HEK293 (cell line): ENCODE results near the gene ZNF618.

ENCODE experiments used
- TCF7L2 ChIP-seq: IDR thresholded peaks from 2 replicates; pipeline ENCODE4 v1.6.1; 2011; ENCODE audit warnings: low read depth, mild to moderate bottlenecking, inconsistent platforms, low read length, moderate library complexity, borderline replicate concordance
- YY1 ChIP-seq: fragments of 450-650 bp; formaldehyde crosslinking; IDR thresholded peaks from 2 replicates; pipeline ENCODE4 v1.5.1; 2018; ENCODE audit warnings: missing biosample characterization, missing genetic modification characterization
- ZEB2 ChIP-seq: fragments of 450-650 bp; formaldehyde crosslinking; IDR thresholded peaks from 2 replicates; pipeline ENCODE4 v1.5.1; 2016; ENCODE audit warnings: missing biosample characterization, missing genetic modification characterization
- ZNF121 ChIP-seq: fragments of 450-650 bp; formaldehyde crosslinking; IDR thresholded peaks from 2 replicates; pipeline ENCODE4 v1.5.1; 2016; ENCODE audit warnings: missing biosample characterization, missing genetic modification characterization
- ZNF24 ChIP-seq: fragments of 450-650 bp; formaldehyde crosslinking; IDR thresholded peaks from 2 replicates; pipeline ENCODE4 v1.5.1; 2016; ENCODE audit warnings: missing biosample characterization, missing genetic modification characterization
- ZNF274 ChIP-seq, 2 experiments: fragments of 200-500 bp in 1 of 2; fragments of 450-650 bp in 1 of 2; sonication (Bioruptor generic) in 1 of 2; formaldehyde crosslinking in 1 of 2; IDR thresholded peaks; 2 replicates each; pipeline versions ENCODE4 v1.5.1 to v1.6.1; 2014 to 2016; ENCODE audit warnings: borderline replicate concordance in 1 of 2, inconsistent platforms in 1 of 2, low read length in 1 of 2, missing biosample characterization in 1 of 2, missing genetic modification characterization in 1 of 2
- ZNF37A ChIP-seq: fragments of 450-650 bp; IDR thresholded peaks from 2 replicates; pipeline ENCODE4 v1.5.1; 2018; ENCODE audit warnings: missing biosample characterization, missing genetic modification characterization
- ZNF433 ChIP-seq: fragments of 450-650 bp; formaldehyde crosslinking; IDR thresholded peaks from 2 replicates; pipeline ENCODE4 v1.5.1; 2016; ENCODE audit warnings: missing biosample characterization, missing genetic modification characterization, low read depth
- ZNF521 ChIP-seq: fragments of 450-650 bp; formaldehyde crosslinking; IDR thresholded peaks from 2 replicates; pipeline ENCODE4 v1.5.1; 2017; ENCODE audit warnings: missing biosample characterization, mild to moderate bottlenecking, missing genetic modification characterization
- ZNF701 ChIP-seq: fragments of 450-650 bp; formaldehyde crosslinking; IDR thresholded peaks from 2 replicates; pipeline ENCODE4 v1.5.1; 2016; ENCODE audit warnings: missing biosample characterization, missing genetic modification characterization
- ZSCAN30 ChIP-seq: fragments of 450-650 bp; IDR thresholded peaks from 2 replicates; pipeline ENCODE4 v1.5.1; 2018; ENCODE audit warnings: missing biosample characterization, mild to moderate bottlenecking, missing genetic modification characterization, moderate library complexity
- TF ChIP-seq, protein P1 (sequence below): fragments of 450-650 bp; formaldehyde crosslinking; IDR thresholded peaks from 2 replicates; pipeline ENCODE4 v1.5.1; 2016; ENCODE audit warnings: missing biosample characterization, missing genetic modification characterization
- TF ChIP-seq, protein P2 (sequence below): fragments of 450-650 bp; formaldehyde crosslinking; IDR thresholded peaks from 2 replicates; pipeline ENCODE4 v1.5.1; 2016; ENCODE audit warnings: missing biosample characterization, missing genetic modification characterization

DNA sequence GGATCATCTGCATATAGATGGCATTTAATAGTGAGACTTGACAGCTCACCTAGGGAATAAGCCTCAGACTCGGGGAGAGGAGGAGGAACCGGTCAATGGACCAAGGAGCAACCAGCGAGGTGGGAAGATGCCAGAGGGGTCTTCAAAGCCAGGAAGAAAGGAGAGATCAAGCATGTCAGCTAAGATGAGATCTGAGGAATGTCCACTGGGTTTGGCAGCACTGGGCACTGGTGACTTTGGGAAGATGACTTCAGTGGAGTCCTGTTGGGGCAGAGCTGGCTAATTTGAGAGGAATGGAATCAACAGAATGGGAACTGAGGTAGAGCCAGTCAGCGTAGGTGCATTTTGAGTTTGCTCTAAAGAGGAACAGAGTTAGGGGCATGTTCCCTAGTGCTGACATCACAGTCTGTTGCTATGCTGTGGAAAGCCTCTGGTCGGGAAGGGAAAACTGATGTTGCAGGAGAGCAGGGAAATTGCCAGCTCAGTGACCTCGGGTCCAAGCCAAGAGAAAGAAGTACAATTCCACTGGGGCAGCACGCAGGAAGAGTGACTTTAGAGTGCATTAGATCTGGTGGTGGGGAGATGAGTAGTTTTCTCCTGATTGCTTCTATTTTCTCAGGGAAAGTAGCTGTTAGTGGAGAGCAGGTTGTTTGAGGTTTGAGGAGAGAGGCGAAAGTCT is 56.9 kb downstream of the ZNF618 start:
- TF ChIP-seq ZNF274 (IDR thresholded peaks at IDR 0.05; ENCODE audit: low read length) (no peak), ZNF274 (tag by site-specific recombination; IDR thresholded peaks at IDR 0.05; ENCODE audit: borderline replicate concordance) (no peak), ZNF121 (tag by site-specific recombination) (no peak), ZSCAN30 (tag by site-specific recombination) (no peak), ZNF701 (tag by site-specific recombination) (no peak), ZNF24 (no peak), YY1 (tag by site-specific recombination) (no peak), TCF7L2 (no peak), ZNF521 (tag by site-specific recombination) (no peak), ZEB2 (tag by site-specific recombination) (no peak), ZNF37A (tag by site-specific recombination) (no peak), ZNF433 (tag by site-specific recombination) (no peak)
- TF ChIP-seq, protein P1, sequence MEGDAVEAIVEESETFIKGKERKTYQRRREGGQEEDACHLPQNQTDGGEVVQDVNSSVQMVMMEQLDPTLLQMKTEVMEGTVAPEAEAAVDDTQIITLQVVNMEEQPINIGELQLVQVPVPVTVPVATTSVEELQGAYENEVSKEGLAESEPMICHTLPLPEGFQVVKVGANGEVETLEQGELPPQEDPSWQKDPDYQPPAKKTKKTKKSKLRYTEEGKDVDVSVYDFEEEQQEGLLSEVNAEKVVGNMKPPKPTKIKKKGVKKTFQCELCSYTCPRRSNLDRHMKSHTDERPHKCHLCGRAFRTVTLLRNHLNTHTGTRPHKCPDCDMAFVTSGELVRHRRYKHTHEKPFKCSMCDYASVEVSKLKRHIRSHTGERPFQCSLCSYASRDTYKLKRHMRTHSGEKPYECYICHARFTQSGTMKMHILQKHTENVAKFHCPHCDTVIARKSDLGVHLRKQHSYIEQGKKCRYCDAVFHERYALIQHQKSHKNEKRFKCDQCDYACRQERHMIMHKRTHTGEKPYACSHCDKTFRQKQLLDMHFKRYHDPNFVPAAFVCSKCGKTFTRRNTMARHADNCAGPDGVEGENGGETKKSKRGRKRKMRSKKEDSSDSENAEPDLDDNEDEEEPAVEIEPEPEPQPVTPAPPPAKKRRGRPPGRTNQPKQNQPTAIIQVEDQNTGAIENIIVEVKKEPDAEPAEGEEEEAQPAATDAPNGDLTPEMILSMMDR: no peak
- TF ChIP-seq, protein P2, sequence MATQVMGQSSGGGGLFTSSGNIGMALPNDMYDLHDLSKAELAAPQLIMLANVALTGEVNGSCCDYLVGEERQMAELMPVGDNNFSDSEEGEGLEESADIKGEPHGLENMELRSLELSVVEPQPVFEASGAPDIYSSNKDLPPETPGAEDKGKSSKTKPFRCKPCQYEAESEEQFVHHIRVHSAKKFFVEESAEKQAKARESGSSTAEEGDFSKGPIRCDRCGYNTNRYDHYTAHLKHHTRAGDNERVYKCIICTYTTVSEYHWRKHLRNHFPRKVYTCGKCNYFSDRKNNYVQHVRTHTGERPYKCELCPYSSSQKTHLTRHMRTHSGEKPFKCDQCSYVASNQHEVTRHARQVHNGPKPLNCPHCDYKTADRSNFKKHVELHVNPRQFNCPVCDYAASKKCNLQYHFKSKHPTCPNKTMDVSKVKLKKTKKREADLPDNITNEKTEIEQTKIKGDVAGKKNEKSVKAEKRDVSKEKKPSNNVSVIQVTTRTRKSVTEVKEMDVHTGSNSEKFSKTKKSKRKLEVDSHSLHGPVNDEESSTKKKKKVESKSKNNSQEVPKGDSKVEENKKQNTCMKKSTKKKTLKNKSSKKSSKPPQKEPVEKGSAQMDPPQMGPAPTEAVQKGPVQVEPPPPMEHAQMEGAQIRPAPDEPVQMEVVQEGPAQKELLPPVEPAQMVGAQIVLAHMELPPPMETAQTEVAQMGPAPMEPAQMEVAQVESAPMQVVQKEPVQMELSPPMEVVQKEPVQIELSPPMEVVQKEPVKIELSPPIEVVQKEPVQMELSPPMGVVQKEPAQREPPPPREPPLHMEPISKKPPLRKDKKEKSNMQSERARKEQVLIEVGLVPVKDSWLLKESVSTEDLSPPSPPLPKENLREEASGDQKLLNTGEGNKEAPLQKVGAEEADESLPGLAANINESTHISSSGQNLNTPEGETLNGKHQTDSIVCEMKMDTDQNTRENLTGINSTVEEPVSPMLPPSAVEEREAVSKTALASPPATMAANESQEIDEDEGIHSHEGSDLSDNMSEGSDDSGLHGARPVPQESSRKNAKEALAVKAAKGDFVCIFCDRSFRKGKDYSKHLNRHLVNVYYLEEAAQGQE: no peak
